ENCODE data around the gene FAM131C.

Gene FAM131C

DNA sequence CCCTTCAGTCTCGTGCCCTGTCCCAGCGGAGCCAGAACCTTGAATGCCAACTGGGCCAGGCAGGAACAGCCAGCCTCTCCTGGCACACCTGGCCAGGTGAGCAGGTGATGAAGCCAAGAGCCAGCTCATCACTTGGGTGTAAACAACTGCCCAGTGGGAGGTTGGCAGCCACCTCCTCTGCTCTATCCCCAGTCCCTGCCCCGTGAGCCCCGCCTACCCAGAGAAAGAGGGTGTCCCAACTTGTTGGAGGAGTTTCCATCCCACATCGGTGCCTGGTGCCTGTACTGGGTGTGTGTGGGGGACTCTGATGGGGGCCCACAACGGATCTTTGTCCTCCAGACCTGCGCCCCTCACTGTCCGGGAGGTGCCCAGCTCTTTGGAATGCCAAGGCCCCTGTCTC lies 17.8 kb upstream of the FAM131C start:
- Histone ChIP-seq H3K27ac (ENCODE audit: extremely low read depth, low read depth, low read length) (no peak overlapping the region), H3K9me3 (ENCODE audit: control insufficient read depth, insufficient read depth, low read depth, low read length) (no peaks in the 10 kb centered on the region), H3K4me1 (ENCODE audit: control insufficient read depth, insufficient read depth, low read length) (no peaks in the 10 kb centered on the region), H3K36me3 (ENCODE audit: control insufficient read depth in 2 of 2, insufficient read depth in 1 of 2, low read length in 2 of 2) (no peaks in the 10 kb centered on the region), H3K4me3 (ENCODE audit: low read depth, low read length) (no peak overlapping the region)
- CTCF ChIA-PET, result interaction anchor here (0.6 to 1.4 kb wide), 2 partner anchors 9 to 96 kb away, joined by 4 to 5 read pairs; no protein-coding TSS in a partner anchor
- 0 out of 2 replicates have a peak, but pooled peaks have one; percentile 41 for TF ChIP-seq EGR2 (tag by site-specific recombination; IDR thresholded peaks at IDR 0.05; ENCODE audit: low read depth)
- TF ChIP-seq ZFHX2 (tag by site-specific recombination; conservative IDR thresholded peaks at IDR 0.05), result peak; percentile 37
- TF ChIP-seq PRDM4 (tag by site-specific recombination; IDR thresholded peaks at IDR 0.05), result no peak
- TF ChIP-seq ZSCAN18 (tag by site-specific recombination; IDR thresholded peaks at IDR 0.05), result no peak
- TF ChIP-seq ZNF248 (tag by site-specific recombination; IDR thresholded peaks at IDR 0.05), result no peak
- no peak for TF ChIP-seq ZNF112 (tag by site-specific recombination; IDR thresholded peaks at IDR 0.05)
- TF ChIP-seq ZEB2 (tag by site-specific recombination; IDR thresholded peaks at IDR 0.05), result 0 out of 2 replicates have a peak, but pooled peaks have one; percentile 44
- POLR2A ChIA-PET, result no interaction called here

DNA sequence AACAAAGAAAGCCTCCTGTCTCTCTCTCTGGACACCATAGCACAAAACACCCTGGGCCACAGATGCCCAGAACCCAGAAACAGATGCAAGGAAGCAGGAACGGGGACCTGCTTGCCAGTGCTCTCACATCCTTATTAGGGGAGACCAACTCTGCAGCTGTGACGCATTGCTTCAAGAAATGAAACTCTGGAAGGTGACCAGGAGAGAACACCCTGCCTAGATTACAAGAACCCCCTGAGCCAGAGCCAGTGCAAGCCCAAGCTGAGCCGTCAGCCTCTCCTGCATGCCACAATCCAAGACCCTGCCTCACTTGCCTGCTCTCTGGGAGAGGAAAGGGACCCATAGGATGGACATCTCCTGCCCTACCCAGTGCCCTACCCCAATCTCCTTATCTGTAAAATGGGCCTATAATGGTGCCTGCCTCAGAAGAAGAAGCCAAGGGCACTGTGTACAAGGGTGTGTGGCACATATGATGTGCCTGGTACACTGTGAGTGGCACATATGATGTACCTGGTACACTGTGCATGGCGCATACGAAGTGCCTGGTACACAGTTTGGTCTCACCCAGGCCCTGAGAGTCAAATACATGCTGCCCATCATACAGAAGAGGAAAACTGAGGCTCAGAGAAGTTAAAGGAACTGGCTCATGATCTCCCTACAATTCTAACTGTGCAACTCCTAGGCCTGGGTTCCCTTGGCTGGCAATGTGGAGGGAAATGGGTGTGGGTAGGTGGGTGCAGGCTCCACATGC lies 16.8 kb upstream of the FAM131C start:
- TF ChIP-seq ZNF10 (tag by site-specific recombination; IDR thresholded peaks at IDR 0.05) (0 out of 2 replicates have a peak, but pooled peaks have one; percentile 27), ZNF639 (tag by site-specific recombination; IDR thresholded peaks at IDR 0.05) (no peak), ZNF629 (tag by site-specific recombination; IDR thresholded peaks at IDR 0.05) (no peak)
- Histone ChIP-seq H3K27ac (ENCODE audit: extremely low read depth, low read depth, low read length) (no peak overlapping the region), H3K36me3 (ENCODE audit: control insufficient read depth in 2 of 2, insufficient read depth in 1 of 2, low read length in 2 of 2) (no peaks in the 10 kb centered on the region), H3K4me1 (ENCODE audit: control insufficient read depth, insufficient read depth, low read length) (no peaks in the 10 kb centered on the region), H3K4me3 (ENCODE audit: low read depth, low read length) (no peak overlapping the region), H3K9me3 (ENCODE audit: control insufficient read depth, insufficient read depth, low read depth, low read length) (no peaks in the 10 kb centered on the region)
- CTCF ChIA-PET, result no interaction called here
- POLR2A ChIA-PET, result interaction anchor here (0.5 kb wide), 1 partner anchor 64 kb away, joined by 6 read pairs; no protein-coding TSS in a partner anchor

GRCh38 chr1:16088996-16089395 lies 15.5 kb upstream of the FAM131C start:
- POLR2A ChIA-PET, result no interaction called here
- Histone ChIP-seq H3K36me3 (ENCODE audit: control insufficient read depth in 2 of 2, insufficient read depth in 1 of 2, low read length in 2 of 2) (no peaks in the 10 kb centered on the region), H3K27ac (ENCODE audit: extremely low read depth, low read depth, low read length) (no peak overlapping the region), H3K4me1 (ENCODE audit: control insufficient read depth, insufficient read depth, low read length) (no peaks in the 10 kb centered on the region), H3K4me3 (ENCODE audit: low read depth, low read length) (no peak overlapping the region), H3K9me3 (ENCODE audit: control insufficient read depth, insufficient read depth, low read depth, low read length) (no peaks in the 10 kb centered on the region)
- CTCF ChIA-PET, result interaction anchor here (0.6 kb wide), 1 partner anchor 80 kb away, joined by 3 read pairs; no protein-coding TSS in a partner anchor
- TF ChIP-seq ZNF530 (tag by site-specific recombination; IDR thresholded peaks at IDR 0.05; ENCODE audit: low read depth) (no peak), ZFP41 (tag by site-specific recombination; IDR thresholded peaks at IDR 0.05; ENCODE audit: borderline replicate concordance) (no peak), ZNF266 (tag by site-specific recombination; IDR thresholded peaks at IDR 0.05; ENCODE audit: low read depth) (no peak), ZNF133 (tag by site-specific recombination; IDR thresholded peaks at IDR 0.05) (no peak), ZBTB17 (tag by site-specific recombination; IDR thresholded peaks at IDR 0.05) (no peak), ZNF433 (tag by site-specific recombination; IDR thresholded peaks at IDR 0.05; ENCODE audit: low read depth) (no peak), ZNF521 (tag by site-specific recombination; IDR thresholded peaks at IDR 0.05) (no peak), ZNF362 (tag by site-specific recombination; IDR thresholded peaks at IDR 0.05) (no peak), ZNF513 (tag by site-specific recombination; IDR thresholded peaks at IDR 0.05) (no peak), ZEB2 (tag by site-specific recombination; IDR thresholded peaks at IDR 0.05) (no peak), ZNF785 (tag by site-specific recombination; IDR thresholded peaks at IDR 0.05) (no peak), ZNF626 (tag by site-specific recombination; IDR thresholded peaks at IDR 0.05) (no peak), ZSCAN18 (tag by site-specific recombination; IDR thresholded peaks at IDR 0.05) (no peak)
